Measurements from ENCODE around the gene WEE2. TPM values are rescaled to one million over a fixed set of nuclear protein-coding genes. Genes with fewer than 3 reads are reported as not detected.
A peak's percentile ranks its signal among the peaks of the same experiment; 100 is the strongest.

Gene WEE2
- total and polyA plus RNA-seq, 4 donors: not detected

- Histone ChIP-seq H3K9me3 (ENCODE audit: control insufficient read depth in 4 of 4, insufficient read depth in 3 of 4, low read length in 3 of 4) (no peaks in the 10 kb centered on the region), H3K36me3 (ENCODE audit: control insufficient read depth in 4 of 4, insufficient read depth in 4 of 4, low read length in 4 of 4) (peaks cover 0 to 11% (median 6%) of the 10 kb centered on the region in 4 donors), H3K27ac (ENCODE audit: low read depth in 1 of 2, low read length in 1 of 2) (no peak overlapping the region), H3K4me1 (ENCODE audit: control insufficient read depth in 5 of 5, insufficient read depth in 5 of 5, low read length in 5 of 5) (peaks cover 0 to 5% (median 0%) of the 10 kb centered on the region in 5 donors), H3K4me3 (no peak overlapping the region), H3K9ac (ENCODE audit: insufficient read depth in 1 of 2, low read length in 2 of 2) (no peak overlapping the region), H3K27me3 (ENCODE audit: control insufficient read depth in 3 of 3, insufficient read depth in 3 of 3, low read length in 2 of 3) (no peaks in the 10 kb centered on the region)
- ATAC-seq (ENCODE audit: insufficient read depth, low FRiP score) (peak; percentile 53), DNase-seq (no peak)
- WGBS, 2 donors: 72 to 82% methylated on average over 6 of the region's 6 CpGs
- TF ChIP-seq CTCF (IDR thresholded peaks at IDR 0.05; ENCODE audit: control extremely low read depth, extremely low read depth): no peak
These were observed 32.5 kb upstream of the WEE2 start for GRCh38 chr7:141675436-141676215.

DNA sequence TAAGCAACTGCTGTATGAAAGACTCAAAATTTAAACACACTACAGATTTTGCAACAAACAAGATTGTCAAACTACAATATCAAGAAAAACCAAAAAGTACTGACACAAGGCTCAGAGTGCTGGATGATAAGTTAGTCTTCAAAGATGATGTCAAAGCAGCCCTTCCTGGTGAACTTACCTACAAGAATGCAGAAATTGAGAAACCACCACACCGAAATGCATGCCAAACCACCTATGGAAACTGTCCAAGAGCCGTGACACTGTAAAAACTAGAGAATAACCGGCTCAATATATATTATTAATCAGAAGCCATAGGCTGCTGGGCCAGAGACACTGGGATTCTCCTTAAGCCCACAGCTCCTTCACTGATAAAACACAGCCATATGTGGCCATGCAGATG, 31.5 kb upstream of the WEE2 start:
- DNase-seq (no peak), ATAC-seq (ENCODE audit: insufficient read depth, low FRiP score) (no peak)
- Histone ChIP-seq H3K4me1 (ENCODE audit: control insufficient read depth in 5 of 5, insufficient read depth in 5 of 5, low read length in 5 of 5) (peaks cover 0 to 5% (median 0%) of the 10 kb centered on the region in 5 donors), H3K27me3 (ENCODE audit: control insufficient read depth in 3 of 3, insufficient read depth in 3 of 3, low read length in 2 of 3) (no peaks in the 10 kb centered on the region), H3K9me3 (ENCODE audit: control insufficient read depth in 4 of 4, insufficient read depth in 3 of 4, low read length in 3 of 4) (no peaks in the 10 kb centered on the region), H3K27ac (ENCODE audit: low read depth in 1 of 2, low read length in 1 of 2) (no peak overlapping the region), H3K9ac (ENCODE audit: insufficient read depth in 1 of 2, low read length in 2 of 2) (no peak overlapping the region), H3K36me3 (ENCODE audit: control insufficient read depth in 4 of 4, insufficient read depth in 4 of 4, low read length in 4 of 4) (peaks cover 0 to 15% (median 6%) of the 10 kb centered on the region in 4 donors), H3K4me3 (no peak overlapping the region)
- TF ChIP-seq CTCF (IDR thresholded peaks at IDR 0.05; ENCODE audit: control extremely low read depth, extremely low read depth): no peak
- WGBS, 2 donors: 23 to 67% methylated on average over 3 of the region's 3 CpGs

GRCh38 chr7:141679014-141679413, 29.1 kb upstream of the WEE2 start:
- no peak overlapping the region for H3K9ac ChIP-seq (ENCODE audit: insufficient read depth in 1 of 2, low read length in 2 of 2)
- no peaks in the 10 kb centered on the region for H3K27me3 ChIP-seq (ENCODE audit: control insufficient read depth in 3 of 3, insufficient read depth in 3 of 3, low read length in 2 of 3)
- no peak overlapping the region for H3K4me3 ChIP-seq
- H3K27ac ChIP-seq (ENCODE audit: low read depth in 1 of 2, low read length in 1 of 2): no peak overlapping the region
- no peak for TF ChIP-seq CTCF (IDR thresholded peaks at IDR 0.05; ENCODE audit: control extremely low read depth, extremely low read depth)
- peaks cover 3 to 18% (median 12%) of the 10 kb centered on the region in 4 donors for H3K36me3 ChIP-seq (ENCODE audit: control insufficient read depth in 4 of 4, insufficient read depth in 4 of 4, low read length in 4 of 4)
- H3K4me1 ChIP-seq (ENCODE audit: control insufficient read depth in 5 of 5, insufficient read depth in 5 of 5, low read length in 5 of 5): peaks cover 0 to 5% (median 0%) of the 10 kb centered on the region in 5 donors
- ATAC-seq (ENCODE audit: insufficient read depth, low FRiP score) (no peak), DNase-seq (no peak)
- no peaks in the 10 kb centered on the region for H3K9me3 ChIP-seq (ENCODE audit: control insufficient read depth in 4 of 4, insufficient read depth in 3 of 4, low read length in 3 of 4)
